Skin epidermis (tissue), 12 donors: ENCODE measurements around the gene CX3CR1.
A peak's percentile ranks its signal among the peaks of the same experiment; 100 is the strongest.

Experiments
- H3K27ac ChIP-seq, 21 experiments: fragments of 200-600 bp; sonication (generic) in 11 of 21; one replicate each; pipeline ENCODE4 v1.5.0; 2020; ENCODE audit warnings: mild to moderate bottlenecking in 3 of 21, inconsistent platforms in 2 of 21, moderate library complexity in 2 of 21
- H3K4me3 ChIP-seq, 7 experiments: fragments of 200-600 bp; sonication (generic) in 2 of 7; one replicate each; pipeline ENCODE4 v1.5.0; 2020; ENCODE audit warnings: inconsistent platforms in 2 of 7, mild to moderate bottlenecking in 2 of 7, moderate library complexity in 1 of 7

CX3CR1 gene

GRCh38 chr3:39294446-39295183, 14.8 kb upstream of the CX3CR1 start:
- Histone ChIP-seq H3K4me3 (no peak overlapping the region), H3K27ac (peak overlapping the region in 6 of 21 experiments; percentile 9 to 65 (median 54))

- H3K27ac ChIP-seq: no peak overlapping the region
- no peak overlapping the region for H3K4me3 ChIP-seq
Measured at GRCh38 chr3:39292961-39293360, 13.1 kb upstream of the CX3CR1 start.

- Histone ChIP-seq H3K4me3 (no peak overlapping the region), H3K27ac (no peak overlapping the region)
Measured at GRCh38 chr3:39291903-39292329, 12.1 kb upstream of the CX3CR1 start.

- H3K27ac ChIP-seq: peak overlapping the region in 4 of 21 experiments; percentile 32 to 66 (median 50)
- H3K4me3 ChIP-seq: no peak overlapping the region
Measured at GRCh38 chr3:39290255-39290654, 10.4 kb upstream of the CX3CR1 start.

- no peak overlapping the region for H3K27ac ChIP-seq
- H3K4me3 ChIP-seq: no peak overlapping the region
Measured at GRCh38 chr3:39289107-39289506, 9.3 kb upstream of the CX3CR1 start.

- Histone ChIP-seq H3K27ac (no peak overlapping the region), H3K4me3 (no peak overlapping the region)
Measured at GRCh38 chr3:39288300-39288808, 8.5 kb upstream of the CX3CR1 start.

GRCh38 chr3:39287216-39288164, 7.7 kb upstream of the CX3CR1 start:
- no peak overlapping the region for H3K27ac ChIP-seq

GRCh38 chr3:39286771-39287170, 6.9 kb upstream of the CX3CR1 start:
- Histone ChIP-seq H3K4me3 (no peak overlapping the region), H3K27ac (no peak overlapping the region)

More at GRCh38 chr3:39287216-39288164, 7.7 kb upstream of the CX3CR1 start:
- no peak overlapping the region for H3K4me3 ChIP-seq

GRCh38 chr3:39285332-39285731, 5.5 kb upstream of the CX3CR1 start:
- no peak overlapping the region for H3K27ac ChIP-seq

GRCh38 chr3:39284457-39284881, 4.6 kb upstream of the CX3CR1 start:
- Histone ChIP-seq H3K27ac (no peak overlapping the region), H3K4me3 (peak overlapping the region in 1 of 7 experiments; percentile 3)

More at GRCh38 chr3:39285332-39285731, 5.5 kb upstream of the CX3CR1 start:
- no peak overlapping the region for H3K4me3 ChIP-seq

- H3K27ac ChIP-seq: no peak overlapping the region
- no peak overlapping the region for H3K4me3 ChIP-seq
Measured at GRCh38 chr3:39282057-39282456, 2.2 kb upstream of the CX3CR1 start.

- Histone ChIP-seq H3K4me3 (no peak overlapping the region), H3K27ac (peak overlapping the region in 3 of 21 experiments; percentile 4 to 44 (median 29))
Measured at GRCh38 chr3:39281533-39281932, 1.7 kb upstream of the CX3CR1 start.

- H3K4me3 ChIP-seq: no peak overlapping the region
- peak overlapping the region in 3 of 21 experiments; percentile 7 to 44 (median 39) for H3K27ac ChIP-seq
Measured at GRCh38 chr3:39280571-39280970, 735 bp upstream of the CX3CR1 start.

- no peak overlapping the region for H3K4me3 ChIP-seq
- H3K27ac ChIP-seq: peak overlapping the region in 1 of 21 experiments; percentile 47
Measured at GRCh38 chr3:39278616-39278935, 1.3 kb downstream of the CX3CR1 start.

GRCh38 chr3:39277893-39278615, 1.8 kb downstream of the CX3CR1 start:
- H3K27ac ChIP-seq: peak overlapping the region in 1 of 21 experiments; percentile 47
- H3K4me3 ChIP-seq: no peak overlapping the region

- Histone ChIP-seq H3K27ac (no peak overlapping the region), H3K4me3 (no peak overlapping the region)
Measured at GRCh38 chr3:39276746-39277145, 3.1 kb downstream of the CX3CR1 start.

- Histone ChIP-seq H3K4me3 (no peak overlapping the region), H3K27ac (no peak overlapping the region)
Measured at GRCh38 chr3:39275963-39276593, 3.8 kb downstream of the CX3CR1 start.

GRCh38 chr3:39275052-39275451, 4.8 kb downstream of the CX3CR1 start:
- no peak overlapping the region for H3K4me3 ChIP-seq

GRCh38 chr3:39273119-39273518, 6.7 kb downstream of the CX3CR1 start:
- H3K4me3 ChIP-seq: no peak overlapping the region
- H3K27ac ChIP-seq: peak overlapping the region in 3 of 21 experiments; percentile 8 to 63 (median 27)

More at GRCh38 chr3:39275052-39275451, 4.8 kb downstream of the CX3CR1 start:
- H3K27ac ChIP-seq: no peak overlapping the region
